Esophagus muscularis mucosa (tissue), 4 donors: ENCODE results near the gene ZNF57.
"Not testable (repeated sequence)": the region's sequence is repeated elsewhere in the genome, so short reads cannot be mapped to it uniquely, and the experiment has no call there.

Experiments used
- CTCF ChIP-seq, 3 experiments: fragments of 200-600 bp in 2 of 3; fragments of 450-650 bp in 1 of 3; sonication (generic) in 2 of 3; IDR thresholded peaks; one replicate each; pipeline ENCODE4 v1.5.1; 2017 to 2019; ENCODE audit warnings: antibody characterized with exemption in 3 of 3, mild to moderate bottlenecking in 2 of 3, moderate library complexity in 1 of 3
- EP300 ChIP-seq: sonication (generic); formaldehyde crosslinking; IDR thresholded peaks from one replicate; pipeline ENCODE4 v1.6.1; 2017; ENCODE audit warnings: antibody characterized with exemption
- POLR2A ChIP-seq: fragments of 450-650 bp; IDR thresholded peaks from one replicate; pipeline ENCODE4 v1.6.1; 2017; ENCODE audit warnings: antibody characterized with exemption, moderate library complexity, mild to moderate bottlenecking, low read depth

- TF ChIP-seq POLR2A; EP300; CTCF (IDR thresholded peaks at IDR 0.05): not testable (repeated sequence)
Observed at GRCh38 chr19:2935863-2936262, 35.1 kb downstream of the ZNF57 start.
